H9 (cell line): ENCODE data around the gene PROCR. TPM values are rescaled to one million over a fixed set of nuclear protein-coding genes. Genes with fewer than 3 reads are reported as not detected.

Experiments used
- DNase-seq: peaks from one replicate; pipeline ENCODE4 v3.0.0-alpha.2; 2017
- H2AFZ ChIP-seq: one replicate; pipeline ENCODE4 v1.6.1; 2013; ENCODE audit warnings: mild to moderate bottlenecking, low read length, control low read depth, moderate library complexity
- H2AK5ac ChIP-seq: 2 replicates; pipeline ENCODE4 v1.6.1; 2013; ENCODE audit warnings: low read length, control low read depth, mixed read lengths; ENCODE audit not compliant: insufficient read length
- H2BK120ac ChIP-seq: one replicate; pipeline ENCODE4 v1.6.1; 2013; ENCODE audit warnings: low read depth, mild to moderate bottlenecking, low read length, control low read depth, inconsistent platforms; ENCODE audit not compliant: poor library complexity, severe bottlenecking
- H2BK12ac ChIP-seq: 2 replicates; pipeline ENCODE4 v1.6.1; 2013; ENCODE audit warnings: low read length, control low read depth, mixed read lengths, low read depth; ENCODE audit not compliant: insufficient read length
- H2BK15ac ChIP-seq: 2 replicates; pipeline ENCODE4 v1.6.1; 2013; ENCODE audit warnings: low read depth, low read length, control low read depth
- H2BK20ac ChIP-seq: one replicate; pipeline ENCODE4 v1.6.1; 2013; ENCODE audit warnings: low read depth, mild to moderate bottlenecking, low read length, control low read depth, inconsistent platforms; ENCODE audit not compliant: poor library complexity, severe bottlenecking
- H2BK5ac ChIP-seq: 2 replicates; pipeline ENCODE4 v1.6.1; 2013; ENCODE audit warnings: low read length, control low read depth, mixed read lengths; ENCODE audit not compliant: insufficient read length
- H3K14ac ChIP-seq: 2 replicates; pipeline ENCODE4 v1.6.1; 2013; ENCODE audit warnings: low read length, control low read depth; ENCODE audit not compliant: insufficient read depth
- H3K18ac ChIP-seq: 2 replicates; pipeline ENCODE4 v1.6.1; 2013; ENCODE audit warnings: low read depth, mild to moderate bottlenecking, mixed read lengths, low read length, control low read depth; ENCODE audit not compliant: insufficient read length
- H3K23ac ChIP-seq: 2 replicates; pipeline ENCODE4 v1.6.1; 2013; ENCODE audit warnings: low read length, control low read depth, mixed read lengths, low read depth; ENCODE audit not compliant: insufficient read length
- H3K23me2 ChIP-seq: 2 replicates; pipeline ENCODE4 v1.6.1; 2013; ENCODE audit warnings: low read depth, mild to moderate bottlenecking, mixed read lengths, low read length, control low read depth; ENCODE audit not compliant: insufficient read length, poor library complexity, severe bottlenecking
- H3K27ac ChIP-seq: 2 replicates; pipeline ENCODE4 v1.5.1; 2013; ENCODE audit warnings: low read length, control low read depth, mixed read lengths, low read depth; ENCODE audit not compliant: insufficient read length
- H3K27me3 ChIP-seq: 2 replicates; pipeline ENCODE4 v1.6.1; 2013; ENCODE audit warnings: low read length, control low read depth, inconsistent platforms; ENCODE audit not compliant: insufficient read depth
- H3K4ac ChIP-seq: 2 replicates; pipeline ENCODE4 v1.6.1; 2013; ENCODE audit warnings: low read depth, mild to moderate bottlenecking, control low read depth, inconsistent platforms, low read length, moderate library complexity
- H3K4me1 ChIP-seq: 2 replicates; pipeline ENCODE4 v1.6.1; 2013; ENCODE audit warnings: low read length, control low read depth, inconsistent platforms; ENCODE audit not compliant: insufficient read depth
- H3K4me2 ChIP-seq: 2 replicates; pipeline ENCODE4 v1.6.1; 2013; ENCODE audit warnings: low read length, control low read depth, mixed read lengths; ENCODE audit not compliant: insufficient read length, insufficient read depth
- H3K56ac ChIP-seq: 2 replicates; pipeline ENCODE4 v1.6.1; 2013; ENCODE audit warnings: low read depth, mild to moderate bottlenecking, mixed read lengths, low read length, control low read depth; ENCODE audit not compliant: insufficient read length
- H3K79me1 ChIP-seq: 2 replicates; pipeline ENCODE4 v1.6.1; 2013; ENCODE audit warnings: low read depth, mild to moderate bottlenecking, moderate library complexity, low read length, control low read depth, inconsistent platforms; ENCODE audit not compliant: insufficient read depth, poor library complexity, severe bottlenecking
- H3K79me2 ChIP-seq: 2 replicates; pipeline ENCODE4 v1.6.1; 2013; ENCODE audit warnings: low read length, control low read depth, inconsistent platforms; ENCODE audit not compliant: insufficient read depth
- H3K9ac ChIP-seq: 2 replicates; pipeline ENCODE4 v1.6.1; 2013; ENCODE audit warnings: low read length, control low read depth, mixed read lengths; ENCODE audit not compliant: insufficient read length; ENCODE audit errors: extremely low read depth
- H3K9me3 ChIP-seq: one replicate; pipeline ENCODE4 v1.6.1; 2013; ENCODE audit warnings: low read depth, low read length, inconsistent platforms; ENCODE audit not compliant: control insufficient read depth
- H3T11ph ChIP-seq: one replicate; pipeline ENCODE4 v1.6.1; 2013; ENCODE audit warnings: mild to moderate bottlenecking, low read length, control low read depth, inconsistent platforms
- H4K20me1 ChIP-seq: one replicate; pipeline ENCODE4 v1.6.1; 2013; ENCODE audit not compliant: control insufficient read depth, insufficient read length, insufficient read depth
- H4K5ac ChIP-seq: 2 replicates; pipeline ENCODE4 v1.6.1; 2013; ENCODE audit warnings: low read depth, mild to moderate bottlenecking, mixed read lengths, low read length, control low read depth; ENCODE audit not compliant: insufficient read length
- H4K8ac ChIP-seq: replicated peaks from 2 replicates; pipeline ENCODE4 v1.6.1; 2013; ENCODE audit warnings: low read length, control low read depth, mixed read lengths, low read depth; ENCODE audit not compliant: insufficient read length
- H4K91ac ChIP-seq: 2 replicates; pipeline ENCODE4 v1.6.1; 2013; ENCODE audit warnings: low read depth, mild to moderate bottlenecking, moderate library complexity, mixed read lengths, low read length, control low read depth; ENCODE audit not compliant: insufficient read length
- H3K27ac Mint-ChIP-seq, 3 experiments: 2 replicates in 2 of 3; 3 replicates in 1 of 3; pipeline ENCODE4 v1.8.0; 2020 to 2021; ENCODE audit warnings: mixed read lengths in 3 of 3, mild to moderate bottlenecking in 1 of 3, moderate library complexity in 1 of 3
- H3K27me3 Mint-ChIP-seq: 2 replicates; pipeline ENCODE4 v1.8.0; 2021; ENCODE audit warnings: low read depth, mild to moderate bottlenecking, moderate library complexity, mixed read lengths
- H3K36me3 Mint-ChIP-seq, 3 experiments: 2 replicates in 2 of 3; 3 replicates in 1 of 3; pipeline ENCODE4 v1.8.0; 2020 to 2021; ENCODE audit warnings: low read depth in 3 of 3, mixed read lengths in 3 of 3; ENCODE audit not compliant: insufficient read depth in 1 of 3
- H3K4me1 Mint-ChIP-seq, 2 experiments: 2 replicates each; pipeline ENCODE4 v1.8.0; 2020; ENCODE audit warnings: mixed read lengths in 2 of 2
- H3K4me3 Mint-ChIP-seq, 2 experiments: 2 replicates in 1 of 2; 3 replicates in 1 of 2; pipeline ENCODE4 v1.8.0; 2020 to 2021; ENCODE audit warnings: mild to moderate bottlenecking in 2 of 2, mixed read lengths in 2 of 2, moderate library complexity in 1 of 2
- H3K9me3 Mint-ChIP-seq, 2 experiments: 2 replicates in 1 of 2; 3 replicates in 1 of 2; pipeline ENCODE4 v1.8.0; 2020; ENCODE audit warnings: mild to moderate bottlenecking in 2 of 2, mixed read lengths in 2 of 2, moderate library complexity in 1 of 2
- WGBS: extraction: QIAGEN DNeasy Blood & Tissue Kit; methylation state at CpG from one replicate; pipeline ENCODE4 v1.1.7; 2013; ENCODE audit warnings: missing lambda C conversion rate, low lambda C conversion rate, mixed read lengths; ENCODE audit not compliant: insufficient read length; ENCODE audit errors: extremely low coverage; 5-methylcytosine and 5-hydroxymethylcytosine counted together
- total RNA-seq: library from RNA; stranded (reverse); gene quantifications from 2 replicates; pipeline ENCODE4 v1.2.1, GENCODE V29; 2021
- TF ChIP-seq, protein P1 (sequence below): fragments of 200-600 bp; sonication (generic); conservative IDR thresholded peaks from 3 replicates; pipeline ENCODE4 v1.8.0; 2021; ENCODE audit warnings: antibody characterized with exemption, mild to moderate bottlenecking

The PROCR gene
- total RNA-seq, 1 experiment from 2014 or later: 6.4 TPM

DNA sequence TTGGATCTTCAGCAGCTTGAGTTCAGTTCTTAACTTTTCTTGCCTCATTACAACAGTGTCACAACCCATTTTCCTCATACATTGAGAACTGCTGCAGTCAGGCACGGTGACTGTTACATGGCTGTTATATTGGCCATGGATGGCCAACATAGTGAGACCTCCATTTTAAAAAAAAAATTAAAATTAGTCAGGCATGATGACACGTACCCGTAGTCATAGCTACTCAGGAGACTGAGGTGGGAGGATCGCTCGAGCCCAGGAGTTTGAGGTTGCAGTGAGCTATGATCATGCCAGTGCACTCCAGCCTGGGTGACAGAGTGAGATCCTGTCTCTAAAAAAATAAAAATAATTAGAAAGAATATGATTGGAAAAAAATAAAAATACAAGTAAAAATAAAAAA, 44.7 kb downstream of the PROCR start:
- H3K27ac Mint-ChIP-seq: no peak overlapping the region
- Histone ChIP-seq H2AK5ac (no peak overlapping the region), H2BK20ac (no peak overlapping the region), H3K18ac (no peak overlapping the region), H3K23ac (no peak overlapping the region), H3K4me1 (no peaks in the 10 kb centered on the region; the same call in 1 of the 2 replicates), H3K27ac (no peak overlapping the region), H3K23me2 (no peaks in the 10 kb centered on the region), H3K56ac (no peak overlapping the region), H2AFZ (no peak overlapping the region), H3K4ac (no peak overlapping the region), H3K4me2 (no peak overlapping the region), H4K91ac (no peak overlapping the region), H3T11ph (no peak overlapping the region), H2BK15ac (no peak overlapping the region), H3K27me3 (no peaks in the 10 kb centered on the region), H3K9ac (no peak overlapping the region), H3K79me1 (no peaks in the 10 kb centered on the region), H4K8ac (no peak overlapping the region), H4K20me1 (no peaks in the 10 kb centered on the region), H3K14ac (no peak overlapping the region), H3K9me3 (no peaks in the 10 kb centered on the region), H2BK5ac (no peak overlapping the region), H4K5ac (no peak overlapping the region), H2BK12ac (no peak overlapping the region), H2BK120ac (no peak overlapping the region), H3K79me2 (no peaks in the 10 kb centered on the region)
- H3K4me3 Mint-ChIP-seq: no peak overlapping the region
- TF ChIP-seq, protein P1, sequence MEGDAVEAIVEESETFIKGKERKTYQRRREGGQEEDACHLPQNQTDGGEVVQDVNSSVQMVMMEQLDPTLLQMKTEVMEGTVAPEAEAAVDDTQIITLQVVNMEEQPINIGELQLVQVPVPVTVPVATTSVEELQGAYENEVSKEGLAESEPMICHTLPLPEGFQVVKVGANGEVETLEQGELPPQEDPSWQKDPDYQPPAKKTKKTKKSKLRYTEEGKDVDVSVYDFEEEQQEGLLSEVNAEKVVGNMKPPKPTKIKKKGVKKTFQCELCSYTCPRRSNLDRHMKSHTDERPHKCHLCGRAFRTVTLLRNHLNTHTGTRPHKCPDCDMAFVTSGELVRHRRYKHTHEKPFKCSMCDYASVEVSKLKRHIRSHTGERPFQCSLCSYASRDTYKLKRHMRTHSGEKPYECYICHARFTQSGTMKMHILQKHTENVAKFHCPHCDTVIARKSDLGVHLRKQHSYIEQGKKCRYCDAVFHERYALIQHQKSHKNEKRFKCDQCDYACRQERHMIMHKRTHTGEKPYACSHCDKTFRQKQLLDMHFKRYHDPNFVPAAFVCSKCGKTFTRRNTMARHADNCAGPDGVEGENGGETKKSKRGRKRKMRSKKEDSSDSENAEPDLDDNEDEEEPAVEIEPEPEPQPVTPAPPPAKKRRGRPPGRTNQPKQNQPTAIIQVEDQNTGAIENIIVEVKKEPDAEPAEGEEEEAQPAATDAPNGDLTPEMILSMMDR: no peak
- H3K27me3 Mint-ChIP-seq: peaks cover 5% of the 10 kb centered on the region; the same call in 1 of the 2 replicates
- H3K36me3 Mint-ChIP-seq: no peaks in the 10 kb centered on the region
- no CpG with 5 or more reads among the region's 5 CpGs for WGBS
- no peak for DNase-seq
- H3K9me3 Mint-ChIP-seq: no peaks in the 10 kb centered on the region
- peaks cover 4 to 5% of the 10 kb centered on the region in 2 experiments for H3K4me1 Mint-ChIP-seq
